Lung (tissue), 12 donors: ENCODE data around the gene PRDM5. TPM values are rescaled to one million over a fixed set of nuclear protein-coding genes. Genes with fewer than 3 reads are reported as not detected.

Source experiments
- ATAC-seq: fragments of 200-7000 bp; cut with Tn5 transposase; one replicate; pipeline ENCODE4 v1.9.1; 2020; ENCODE audit warnings: moderate number of reproducible peaks; ENCODE audit not compliant: insufficient read depth, low FRiP score
- DNase-seq, 3 donors: peaks; one replicate each; pipeline ENCODE4 v3.0.0-alpha.2; 2013 to 2017
- H3K27ac ChIP-seq, 2 donors: one replicate each; pipeline ENCODE4 v1.5.1; 2013; ENCODE audit warnings: mild to moderate bottlenecking in 2 of 2, moderate library complexity in 2 of 2, control low read depth in 1 of 2, inconsistent platforms in 1 of 2, low read depth in 1 of 2, low read length in 1 of 2
- H3K27me3 ChIP-seq, 3 donors: one replicate each; pipeline ENCODE4 v1.5.1; 2013; ENCODE audit warnings: low read length in 2 of 3; ENCODE audit not compliant: control insufficient read depth in 3 of 3, insufficient read depth in 3 of 3
- H3K36me3 ChIP-seq, 4 donors: one replicate each; pipeline ENCODE4 v1.5.1; 2013; ENCODE audit warnings: low read length in 4 of 4, mild to moderate bottlenecking in 1 of 4, moderate library complexity in 1 of 4; ENCODE audit not compliant: control insufficient read depth in 4 of 4, insufficient read depth in 4 of 4
- H3K4me1 ChIP-seq, 5 donors: one replicate each; pipeline ENCODE4 v1.5.1; 2013; ENCODE audit warnings: low read length in 5 of 5, mild to moderate bottlenecking in 2 of 5, moderate library complexity in 1 of 5; ENCODE audit not compliant: control insufficient read depth in 5 of 5, insufficient read depth in 5 of 5
- H3K4me3 ChIP-seq: one replicate; pipeline ENCODE4 v1.5.1; 2013; ENCODE audit warnings: mild to moderate bottlenecking, control low read depth, moderate library complexity
- H3K9ac ChIP-seq, 2 donors: one replicate each; pipeline ENCODE4 v1.5.1; 2013; ENCODE audit warnings: low read length in 2 of 2, control low read depth in 1 of 2; ENCODE audit not compliant: insufficient read depth in 1 of 2
- H3K9me3 ChIP-seq, 4 donors: one replicate each; pipeline ENCODE4 v1.5.1; 2013; ENCODE audit warnings: low read length in 3 of 4, mild to moderate bottlenecking in 1 of 4, moderate library complexity in 1 of 4; ENCODE audit not compliant: control insufficient read depth in 4 of 4, insufficient read depth in 3 of 4
- CTCF ChIP-seq: IDR thresholded peaks from 2 replicates; pipeline ENCODE4 v1.5.1; 2012; ENCODE audit warnings: mild to moderate bottlenecking; ENCODE audit errors: control extremely low read depth, extremely low read depth
- WGBS, 2 donors: extraction: QIAGEN DNeasy Blood & Tissue Kit; methylation state at CpG; one replicate each; pipeline ENCODE4 v1.1.7; 2013; 5-methylcytosine and 5-hydroxymethylcytosine counted together
- polyA plus RNA-seq, 2 donors: library from polyadenylated mRNA; stranded (reverse); fragments of 200-250 nt; gene quantifications; one replicate each; pipeline ENCODE4 v1.2.1, GENCODE V29; 2013
- total RNA-seq, 2 donors: library from RNA; depleted of rRNA in 1 of 2; stranded (reverse); fragments of >200 nt in 1 of 2; gene quantifications; one replicate each; pipeline ENCODE4 v1.2.1, GENCODE V29; 2014 to 2021
- donor health status: control.
- donor health status: control.
- donor health status: Bipolar disorder and iron deficiency.
- donor health status: healthy.
- donor health status: DM: yes; HTN: yes; CAD: no.

Gene PRDM5
- total and polyA plus RNA-seq, 4 donors, result 3.0 to 57.6 (median 9.2) TPM

GRCh38 chr4:120829113-120829831, 93.3 kb downstream of the PRDM5 start:
- ATAC-seq, result no peak

GRCh38 chr4:120826853-120827252, 95.7 kb downstream of the PRDM5 start:
- no peak overlapping the region for H3K9ac ChIP-seq
- no peak for ATAC-seq
- H3K27ac ChIP-seq, result no peak overlapping the region
- H3K4me1 ChIP-seq, result peaks cover 0 to 20% (median 4%) of the 10 kb centered on the region in 5 donors
- 94 to 96% methylated on average over 6 of the region's 6 CpGs for WGBS, 2 donors
- H3K36me3 ChIP-seq, result no peaks in the 10 kb centered on the region
- H3K4me3 ChIP-seq, result no peak overlapping the region
- no peaks in the 10 kb centered on the region for H3K27me3 ChIP-seq
- TF ChIP-seq CTCF, result no peak
- no peak for DNase-seq
- no peaks in the 10 kb centered on the region for H3K9me3 ChIP-seq

More at GRCh38 chr4:120829113-120829831, 93.3 kb downstream of the PRDM5 start:
- no peaks in the 10 kb centered on the region for H3K36me3 ChIP-seq
- WGBS, 2 donors, result 60 to 64% methylated on average over 4 of the region's 4 CpGs
- no peaks in the 10 kb centered on the region for H3K27me3 ChIP-seq
- H3K4me1 ChIP-seq, result peaks cover 0 to 17% (median 4%) of the 10 kb centered on the region in 5 donors
- H3K9ac ChIP-seq, result no peak overlapping the region
- TF ChIP-seq CTCF, result no peak
- H3K4me3 ChIP-seq, result no peak overlapping the region
- DNase-seq, result peak in 2 of 3 donors; percentile 30 to 41
- no peak overlapping the region for H3K27ac ChIP-seq
- peaks cover 0 to 6% (median under 1%) of the 10 kb centered on the region in 4 donors for H3K9me3 ChIP-seq

GRCh38 chr4:120826449-120826848, 96.1 kb downstream of the PRDM5 start:
- no peak overlapping the region for H3K27ac ChIP-seq
- ATAC-seq (no peak), DNase-seq (no peak)
- H3K9me3 ChIP-seq, result no peaks in the 10 kb centered on the region
- no peak for TF ChIP-seq CTCF
- H3K9ac ChIP-seq, result no peak overlapping the region
- no peak overlapping the region for H3K4me3 ChIP-seq
- H3K36me3 ChIP-seq, result no peaks in the 10 kb centered on the region
- H3K4me1 ChIP-seq, result peaks cover 0 to 21% (median 5%) of the 10 kb centered on the region in 5 donors
- no peaks in the 10 kb centered on the region for H3K27me3 ChIP-seq
- WGBS, 2 donors, result 39 to 57% methylated on average over 1 of the region's 1 CpG

GRCh38 chr4:120824946-120825345, 97.6 kb downstream of the PRDM5 start:
- Histone ChIP-seq H3K36me3 (no peaks in the 10 kb centered on the region), H3K4me3 (no peak overlapping the region), H3K9ac (no peak overlapping the region), H3K27ac (no peak overlapping the region), H3K27me3 (no peaks in the 10 kb centered on the region), H3K9me3 (no peaks in the 10 kb centered on the region), H3K4me1 (peaks cover 0 to 18% (median 5%) of the 10 kb centered on the region in 5 donors)
- DNase-seq (no peak), ATAC-seq (no peak)
- TF ChIP-seq CTCF, result no peak
